SJSA1 (cell line): Measurements from ENCODE around the gene SLC2A13. TPM values are rescaled to one million over a fixed set of nuclear protein-coding genes. Genes with fewer than 3 reads are reported as not detected.

ENCODE experiments used
- DNase-seq, 2 experiments: peaks; one replicate each; pipeline ENCODE4 v3.0.0-alpha.2; 2015 to 2020; ENCODE audit warnings: low spot score in 2 of 2, low read depth in 1 of 2
- H3K27ac ChIP-seq: fragments of 250-450 bp; sonication (Bioruptor Pico); 2 replicates; pipeline ENCODE4 v1.5.1; 2020; ENCODE audit warnings: mild to moderate bottlenecking, moderate library complexity
- H3K27me3 ChIP-seq: fragments of 250-450 bp; sonication (Bioruptor Pico); replicated peaks from 2 replicates; pipeline ENCODE4 v1.5.1; 2020; ENCODE audit warnings: mild to moderate bottlenecking, moderate library complexity
- H3K36me3 ChIP-seq: fragments of 250-450 bp; sonication (Bioruptor Pico); 2 replicates; pipeline ENCODE4 v1.5.1; 2020; ENCODE audit warnings: mild to moderate bottlenecking
- H3K4me1 ChIP-seq: fragments of 250-450 bp; sonication (Bioruptor Pico); replicated peaks from 2 replicates; pipeline ENCODE4 v1.6.1; 2021; ENCODE audit warnings: mild to moderate bottlenecking
- H3K4me3 ChIP-seq: fragments of 250-450 bp; sonication (Bioruptor Pico); 2 replicates; pipeline ENCODE4 v1.5.1; 2020; ENCODE audit warnings: mild to moderate bottlenecking
- H3K9me3 ChIP-seq: fragments of 250-450 bp; sonication (Bioruptor Pico); replicated peaks from 2 replicates; pipeline ENCODE4 v1.5.1; 2020; ENCODE audit warnings: mild to moderate bottlenecking
- total RNA-seq: library from RNA; depleted of rRNA; stranded (reverse); fragments of >200 nt; shearing (Covaris generic); gene quantifications from 2 replicates; pipeline ENCODE4 v1.2.3, GENCODE V29; 2014

Gene SLC2A13
- total RNA-seq, 1 experiment from 2014 or later, result 2.9 TPM

- no peaks in the 10 kb centered on the region for H3K36me3 ChIP-seq
These were observed 119.2 kb downstream of the SLC2A13 start for GRCh38 chr12:39986674-39987073.

GRCh38 chr12:39984670-39985069 lies 121.2 kb downstream of the SLC2A13 start:
- no peak overlapping the region for H3K4me3 ChIP-seq
- no peaks in the 10 kb centered on the region for H3K27me3 ChIP-seq
- no peak for DNase-seq
- 0 out of 2 replicates have a peak, but pooled peaks cover 2% of the 10 kb centered on the region for H3K9me3 ChIP-seq
- H3K27ac ChIP-seq, result no peak overlapping the region
- H3K36me3 ChIP-seq, result no peaks in the 10 kb centered on the region
- H3K4me1 ChIP-seq, result no peaks in the 10 kb centered on the region

More at GRCh38 chr12:39986674-39987073, 119.2 kb downstream of the SLC2A13 start:
- no peak overlapping the region for H3K4me3 ChIP-seq
- H3K27ac ChIP-seq, result no peak overlapping the region
- no peaks in the 10 kb centered on the region for H3K27me3 ChIP-seq
- DNase-seq, result no peak
- 0 out of 2 replicates have a peak, but pooled peaks cover 2% of the 10 kb centered on the region for H3K9me3 ChIP-seq
- H3K4me1 ChIP-seq, result no peaks in the 10 kb centered on the region

DNA sequence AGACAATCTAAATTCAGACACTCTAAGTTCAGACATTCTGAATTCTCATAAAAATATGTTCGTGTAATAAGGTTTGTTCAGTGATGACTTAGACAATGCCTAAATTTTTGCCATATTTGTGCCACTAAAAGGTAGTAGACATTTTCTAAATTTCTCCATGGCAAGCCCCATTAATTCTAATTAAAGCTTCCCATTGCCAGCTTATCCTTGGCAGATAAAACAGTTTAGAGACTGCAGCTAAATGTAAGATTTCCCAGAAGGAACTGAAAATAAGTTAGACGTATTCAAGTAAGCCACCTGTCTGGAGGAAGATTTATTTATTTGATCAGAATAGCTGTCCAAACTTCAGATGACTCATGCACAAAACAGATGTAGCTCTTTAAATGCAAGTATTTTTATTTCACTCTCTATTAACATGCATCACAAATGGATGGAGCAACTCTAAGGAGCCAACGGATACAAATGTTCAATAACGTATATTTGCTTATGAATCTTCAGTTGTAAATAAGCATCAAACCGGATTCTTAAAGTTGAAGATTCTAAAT lies 130.4 kb downstream of the SLC2A13 start:
- Histone ChIP-seq H3K4me1 (no peaks in the 10 kb centered on the region), H3K9me3 (no peaks in the 10 kb centered on the region), H3K36me3 (no peaks in the 10 kb centered on the region), H3K4me3 (no peak overlapping the region), H3K27ac (no peak overlapping the region), H3K27me3 (no peaks in the 10 kb centered on the region)
- no peak for DNase-seq

GRCh38 chr12:39972119-39972518 lies 133.8 kb downstream of the SLC2A13 start:
- Histone ChIP-seq H3K27ac (no peak overlapping the region), H3K27me3 (no peaks in the 10 kb centered on the region), H3K9me3 (no peaks in the 10 kb centered on the region), H3K36me3 (no peaks in the 10 kb centered on the region), H3K4me3 (no peak overlapping the region), H3K4me1 (no peaks in the 10 kb centered on the region)
- DNase-seq, result no peak

- no peaks in the 10 kb centered on the region for H3K4me1 ChIP-seq
- no peaks in the 10 kb centered on the region for H3K27me3 ChIP-seq
- no peaks in the 10 kb centered on the region for H3K36me3 ChIP-seq
- no peaks in the 10 kb centered on the region; the same call in 1 of the 2 replicates for H3K9me3 ChIP-seq
- no peak for DNase-seq
- H3K27ac ChIP-seq, result no peak overlapping the region
- H3K4me3 ChIP-seq, result no peak overlapping the region
These were observed 134.5 kb downstream of the SLC2A13 start for GRCh38 chr12:39971348-39971747.

- H3K36me3 ChIP-seq, result no peaks in the 10 kb centered on the region
These were observed 139.2 kb downstream of the SLC2A13 start for GRCh38 chr12:39966721-39967120.

DNA sequence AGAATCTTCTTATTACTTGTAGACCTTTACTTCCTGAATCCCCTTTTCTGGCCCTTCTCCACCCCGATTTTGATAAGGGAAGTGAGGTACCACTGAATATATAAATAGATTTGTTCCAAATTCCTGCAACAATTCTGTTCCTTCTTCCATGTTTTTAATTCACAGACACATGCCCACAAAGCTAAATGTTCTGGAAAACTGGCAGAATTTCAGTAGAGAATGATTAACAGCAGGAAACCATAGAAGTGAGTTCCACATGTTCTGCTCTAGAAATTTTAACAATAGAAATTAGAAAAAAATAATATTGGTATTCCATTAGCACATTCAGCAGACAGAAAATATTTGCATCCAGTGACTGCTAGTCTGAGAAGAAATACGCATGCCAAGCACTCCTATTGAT lies 139.6 kb downstream of the SLC2A13 start:
- no peak overlapping the region for H3K4me3 ChIP-seq
- no peaks in the 10 kb centered on the region; the same call in 1 of the 2 replicates for H3K9me3 ChIP-seq
- H3K36me3 ChIP-seq, result no peaks in the 10 kb centered on the region

More at GRCh38 chr12:39966721-39967120, 139.2 kb downstream of the SLC2A13 start:
- Histone ChIP-seq H3K9me3 (no peaks in the 10 kb centered on the region; the same call in 1 of the 2 replicates), H3K4me1 (no peaks in the 10 kb centered on the region), H3K27ac (no peak overlapping the region), H3K27me3 (no peaks in the 10 kb centered on the region), H3K4me3 (no peak overlapping the region)
- DNase-seq, result no peak

DNA sequence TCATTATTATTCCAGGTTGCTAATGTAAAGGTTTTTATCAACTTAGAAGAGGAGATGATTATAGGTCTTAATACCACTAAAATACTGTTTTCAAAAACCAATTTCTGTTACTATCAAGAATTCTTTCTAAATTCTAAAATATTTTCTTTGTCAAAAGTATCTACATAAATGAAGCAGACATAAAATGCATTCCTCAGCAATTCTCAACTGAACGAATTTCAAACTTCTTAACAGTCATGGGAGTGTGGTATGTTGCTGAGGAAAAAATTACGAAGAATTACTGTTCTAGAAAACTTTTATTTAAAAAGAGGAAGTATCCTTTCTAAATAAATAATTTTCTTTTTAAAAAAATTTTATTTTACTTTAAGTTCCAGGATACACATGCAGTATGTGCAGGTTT lies 146.4 kb downstream of the SLC2A13 start:
- Histone ChIP-seq H3K4me3 (no peak overlapping the region), H3K27ac (no peak overlapping the region), H3K4me1 (no peaks in the 10 kb centered on the region), H3K36me3 (no peaks in the 10 kb centered on the region), H3K9me3 (no peaks in the 10 kb centered on the region), H3K27me3 (no peaks in the 10 kb centered on the region)
- DNase-seq, result no peak

More for the DNA sequence above, 139.6 kb downstream of the SLC2A13 start:
- Histone ChIP-seq H3K27me3 (no peaks in the 10 kb centered on the region), H3K27ac (no peak overlapping the region), H3K4me1 (no peaks in the 10 kb centered on the region)
- no peak for DNase-seq

- no peak for DNase-seq
- no peaks in the 10 kb centered on the region for H3K4me1 ChIP-seq
- H3K36me3 ChIP-seq, result no peaks in the 10 kb centered on the region
- no peak overlapping the region for H3K27ac ChIP-seq
- H3K4me3 ChIP-seq, result no peak overlapping the region
- H3K27me3 ChIP-seq, result no peaks in the 10 kb centered on the region
- H3K9me3 ChIP-seq, result no peaks in the 10 kb centered on the region
These were observed 146.8 kb downstream of the SLC2A13 start for GRCh38 chr12:39959031-39959430.

DNA sequence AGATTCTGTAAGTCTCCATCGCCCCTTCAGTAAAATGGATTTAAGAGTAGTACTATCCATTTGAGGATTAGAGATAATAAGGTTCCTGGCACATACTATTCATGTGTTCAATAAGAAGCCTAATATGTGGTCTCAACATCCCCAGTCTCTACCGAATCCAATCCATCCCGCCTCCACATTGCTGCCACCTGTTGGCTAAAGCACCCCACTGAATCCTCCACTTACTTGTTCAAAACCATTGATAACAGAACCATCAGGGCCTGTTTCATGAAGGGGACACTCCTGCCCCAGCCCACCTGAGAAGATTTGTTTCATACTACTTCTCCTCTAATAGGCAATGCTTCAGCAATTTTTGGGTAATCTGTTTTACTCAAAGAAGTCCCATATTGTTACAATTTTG lies 147.5 kb downstream of the SLC2A13 start:
- Histone ChIP-seq H3K4me3 (no peak overlapping the region), H3K27ac (no peak overlapping the region), H3K4me1 (no peaks in the 10 kb centered on the region), H3K9me3 (no peaks in the 10 kb centered on the region), H3K27me3 (no peaks in the 10 kb centered on the region), H3K36me3 (no peaks in the 10 kb centered on the region)
- no peak for DNase-seq

- no peaks in the 10 kb centered on the region for H3K9me3 ChIP-seq
- DNase-seq, result no peak
- no peaks in the 10 kb centered on the region for H3K36me3 ChIP-seq
- no peaks in the 10 kb centered on the region for H3K4me1 ChIP-seq
- no peak overlapping the region for H3K4me3 ChIP-seq
- no peak overlapping the region for H3K27ac ChIP-seq
- no peaks in the 10 kb centered on the region for H3K27me3 ChIP-seq
These were observed 149.2 kb downstream of the SLC2A13 start for GRCh38 chr12:39956725-39957124.

DNA sequence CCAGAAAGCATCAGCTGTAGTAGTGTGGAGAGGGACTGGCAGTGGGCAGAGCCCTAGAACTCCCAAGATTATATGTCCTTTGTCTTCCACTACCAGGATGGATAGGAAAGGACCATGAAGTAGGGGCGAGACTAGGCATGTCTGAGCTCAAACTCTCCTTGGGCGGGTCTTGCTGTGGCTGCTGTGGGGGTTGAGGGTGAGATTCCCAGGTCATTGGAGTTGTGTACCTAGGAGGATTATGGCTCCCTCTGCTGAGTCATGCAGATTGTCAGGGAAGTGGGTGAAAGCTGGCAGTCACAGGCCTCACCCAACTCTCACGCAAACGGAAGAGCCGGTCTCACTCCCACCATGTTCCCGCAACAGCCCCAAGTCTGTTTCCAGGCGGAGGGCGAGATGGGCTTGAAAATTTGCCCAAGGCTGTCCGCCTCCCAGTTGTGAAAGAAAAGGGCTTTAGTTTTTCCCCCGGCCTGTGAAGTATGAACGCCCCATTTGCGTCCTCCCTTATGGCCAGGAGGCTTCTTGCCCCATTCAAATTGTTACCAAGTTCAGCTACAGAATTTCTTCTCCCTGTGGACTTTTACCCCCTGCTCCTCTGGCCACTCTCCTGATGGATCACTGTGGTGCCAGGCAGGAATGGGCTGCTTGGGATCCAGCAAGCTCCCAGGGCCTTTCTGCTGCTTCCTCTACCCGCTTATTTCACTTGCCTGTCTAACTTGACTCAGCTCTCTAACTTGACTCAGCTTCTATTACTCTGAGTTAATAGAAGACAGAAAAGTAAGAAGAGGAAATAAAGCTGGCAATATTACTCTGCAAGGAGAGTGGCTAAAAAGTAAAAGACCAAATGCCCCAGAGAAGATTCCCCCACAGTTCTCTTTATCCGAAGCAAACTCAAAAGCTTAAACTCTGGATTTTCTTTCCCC lies 159.3 kb downstream of the SLC2A13 start:
- no peaks in the 10 kb centered on the region for H3K27me3 ChIP-seq
- DNase-seq, result no peak
- no peaks in the 10 kb centered on the region for H3K36me3 ChIP-seq
- no peak overlapping the region for H3K4me3 ChIP-seq
- no peaks in the 10 kb centered on the region for H3K9me3 ChIP-seq
- no peak overlapping the region for H3K27ac ChIP-seq
- no peaks in the 10 kb centered on the region for H3K4me1 ChIP-seq

GRCh38 chr12:39937119-39937518 lies 168.8 kb downstream of the SLC2A13 start:
- Histone ChIP-seq H3K4me3 (no peak overlapping the region), H3K36me3 (no peaks in the 10 kb centered on the region), H3K27ac (no peak overlapping the region), H3K9me3 (no peaks in the 10 kb centered on the region), H3K4me1 (no peaks in the 10 kb centered on the region), H3K27me3 (no peaks in the 10 kb centered on the region)
- DNase-seq, result no peak

DNA sequence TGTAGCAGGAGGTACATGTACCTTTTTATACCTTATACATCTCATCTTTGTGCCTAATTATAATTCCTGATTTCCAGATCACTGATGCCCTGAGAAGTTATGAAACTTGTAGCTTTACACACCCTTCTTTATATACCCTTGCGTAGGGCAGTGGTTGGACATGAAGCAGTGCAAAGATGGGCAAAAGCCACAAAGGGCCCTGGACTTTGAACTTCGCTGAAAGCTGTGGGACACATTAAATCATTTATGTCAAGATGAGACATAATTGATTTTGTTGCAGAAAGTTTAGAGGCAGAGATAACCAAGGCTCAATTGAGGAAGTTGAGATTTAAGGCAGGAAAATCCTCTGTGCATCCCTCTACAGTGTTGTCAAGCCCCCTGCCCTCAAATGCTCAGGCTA lies 170.0 kb downstream of the SLC2A13 start:
- H3K27ac ChIP-seq, result no peak overlapping the region
- H3K4me1 ChIP-seq, result no peaks in the 10 kb centered on the region
- H3K9me3 ChIP-seq, result no peaks in the 10 kb centered on the region
- no peak overlapping the region for H3K4me3 ChIP-seq
- no peaks in the 10 kb centered on the region for H3K36me3 ChIP-seq
- DNase-seq, result no peak
- no peaks in the 10 kb centered on the region for H3K27me3 ChIP-seq
